B cell (primary cell): ENCODE results near the gene CACNG7. TPM values are rescaled to one million over a fixed set of nuclear protein-coding genes. Genes with fewer than 3 reads are reported as not detected.

ENCODE experiments used
- ATAC-seq: fragments of 200-7000 bp; cut with Tn5 transposase; one replicate; pipeline ENCODE4 v1.10.0; 2021; ENCODE audit warnings: low read depth, mild to moderate bottlenecking, moderate number of reproducible peaks, moderate library complexity
- CTCF ChIA-PET: fragments of 350-600 bp; sonication (Branson Sonifier 250); formaldehyde crosslinking; loops from one replicate; lab custom pipeline; 2021; ENCODE audit warnings: antibody characterized with exemption, inconsistent platforms; lab: Charles Lee
- POLR2A ChIA-PET: fragments of 350-600 bp; sonication (Branson Sonifier 250); formaldehyde crosslinking; loops from one replicate; lab custom pipeline; 2021; ENCODE audit warnings: antibody characterized with exemption; lab: Charles Lee
- DNase-seq: peaks from one replicate; pipeline ENCODE4 v3.0.0; 2013
- H2AFZ ChIP-seq: 2 replicates; pipeline ENCODE4 v1.6.1; 2012; ENCODE audit warnings: mild to moderate bottlenecking, low read depth, low read length; ENCODE audit not compliant: insufficient read depth, poor library complexity, severe bottlenecking
- H3K27ac ChIP-seq, 2 donors: 1 replicate in 1 of 2; 2 replicates in 1 of 2; pipeline ENCODE4 v1.5.1; 2012 to 2013; ENCODE audit warnings: low read length in 2 of 2, mild to moderate bottlenecking in 2 of 2, moderate library complexity in 1 of 2
- H3K27me3 ChIP-seq, 4 experiments: fragments of 200-600 bp in 1 of 4; sonication (generic) in 1 of 4; replicated peaks in 1 of 4; 1 replicate in 2 of 4; 2 replicates in 2 of 4; pipeline versions ENCODE4 v1.6.1 to v1.7.0; 2013 to 2016; ENCODE audit warnings: low read length in 3 of 4, mild to moderate bottlenecking in 2 of 4, mixed read lengths in 1 of 4, moderate library complexity in 1 of 4; ENCODE audit not compliant: insufficient read depth in 4 of 4, control insufficient read depth in 3 of 4; ENCODE audit errors: control extremely low read depth in 1 of 4
- H3K36me3 ChIP-seq, 2 experiments: replicated peaks in 1 of 2; 1 replicate in 1 of 2; 2 replicates in 1 of 2; pipeline versions ENCODE4 v1.6.1 to v1.7.1; 2013; ENCODE audit warnings: low read length in 1 of 2; ENCODE audit not compliant: insufficient read depth in 2 of 2, control insufficient read depth in 1 of 2; ENCODE audit errors: control extremely low read depth in 1 of 2, extremely low read depth in 1 of 2
- H3K4me1 ChIP-seq, 2 donors: fragments of 200-600 bp in 1 of 2; sonication (generic) in 1 of 2; 1 replicate in 1 of 2; 2 replicates in 1 of 2; pipeline versions ENCODE4 v1.5.1 to v1.6.1; 2013 to 2017; ENCODE audit warnings: low read length in 2 of 2; ENCODE audit not compliant: control insufficient read depth in 2 of 2, insufficient read depth in 2 of 2
- H3K4me2 ChIP-seq: replicated peaks from 2 replicates; pipeline ENCODE3; 2012; ENCODE audit warnings: mild to moderate bottlenecking, low read depth, low read length; ENCODE audit not compliant: poor library complexity, severe bottlenecking
- H3K4me3 ChIP-seq, 5 experiments: fragments of 200-600 bp in 1 of 5; sonication (generic) in 1 of 5; 1 replicate in 3 of 5; 2 replicates in 2 of 5; pipeline versions ENCODE4 v1.5.1 to v1.7.0; 2011 to 2016; ENCODE audit warnings: low read length in 4 of 5, mild to moderate bottlenecking in 4 of 5, low read depth in 2 of 5, control low read depth in 1 of 5, moderate library complexity in 1 of 5; ENCODE audit not compliant: insufficient read depth in 1 of 5; ENCODE audit errors: control extremely low read depth in 1 of 5, extremely low read depth in 1 of 5
- H3K79me2 ChIP-seq: fragments of 200-600 bp; sonication (generic); one replicate; pipeline ENCODE4 v1.6.0; 2016; ENCODE audit warnings: low read length; ENCODE audit not compliant: control insufficient read depth, insufficient read depth
- H3K9ac ChIP-seq: fragments of 200-600 bp; sonication (generic); 2 replicates; pipeline ENCODE4 v1.6.1; 2017; ENCODE audit warnings: mild to moderate bottlenecking, low read length, moderate library complexity
- H3K9me3 ChIP-seq, 3 donors: one replicate each; pipeline versions ENCODE4 v1.6.1 to v1.7.1; 2013; ENCODE audit warnings: low read length in 2 of 3; ENCODE audit not compliant: control insufficient read depth in 2 of 3, insufficient read depth in 1 of 3; ENCODE audit errors: control extremely low read depth in 1 of 3
- H4K20me1 ChIP-seq: 2 replicates; pipeline ENCODE4 v1.6.0; 2012; ENCODE audit warnings: mild to moderate bottlenecking, low read length; ENCODE audit not compliant: insufficient read depth, control insufficient read depth, poor library complexity, severe bottlenecking
- H3K27ac Mint-ChIP-seq: one replicate; pipeline ENCODE4 v1.8.0; 2021; ENCODE audit warnings: mixed read lengths
- H3K27me3 Mint-ChIP-seq: one replicate; pipeline ENCODE4 v1.8.0; 2021; ENCODE audit warnings: mixed read lengths
- H3K4me1 Mint-ChIP-seq: one replicate; pipeline ENCODE4 v1.8.0; 2021; ENCODE audit warnings: mixed read lengths
- H3K4me3 Mint-ChIP-seq: one replicate; pipeline ENCODE4 v1.8.0; 2021; ENCODE audit warnings: mixed read lengths
- H3K9me3 Mint-ChIP-seq: one replicate; pipeline ENCODE4 v1.8.0; 2022; ENCODE audit warnings: mixed read lengths; ENCODE audit not compliant: insufficient read depth
- EZH2 ChIP-seq: IDR thresholded peaks from 2 replicates; pipeline ENCODE4 v1.6.1; 2012; ENCODE audit warnings: borderline replicate concordance, low read depth, mild to moderate bottlenecking, moderate library complexity, low read length; ENCODE audit not compliant: insufficient read depth, poor library complexity, severe bottlenecking
- WGBS: methylation state at CpG from one replicate; pipeline ENCODE4 v1.1.5; 2013; ENCODE audit warnings: missing lambda C conversion rate; ENCODE audit not compliant: insufficient coverage; 5-methylcytosine and 5-hydroxymethylcytosine counted together
- intact Hi-C: fragments of 100-400 bp; cut with micrococcal nuclease; formaldehyde crosslinking; loops from one replicate; pipeline ENCODE4 v1.10.0; 2022
- polyA plus RNA-seq: library from polyadenylated mRNA; depleted of rRNA; stranded (reverse); fragments of >200 nt; gene quantifications from 2 replicates; pipeline ENCODE4 v1.2.3, GENCODE V29; 2012
- total RNA-seq, 2 donors: library from RNA; stranded (reverse); fragments of 120-200 nt in 1 of 2; gene quantifications; 1 replicate in 1 of 2; 2 replicates in 1 of 2; pipeline versions ENCODE4 v1.2.3 to v1.2.4, GENCODE V29; 2013 to 2022
- TF ChIP-seq, protein P1 (sequence below): fragments of 200-600 bp; IDR thresholded peaks from one replicate; pipeline ENCODE4 v1.8.0; 2022; ENCODE audit warnings: antibody characterized with exemption, mild to moderate bottlenecking

Gene CACNG7
- total and polyA plus RNA-seq, 2 donors (not counting 1 experiment from before 2014, with no cell fraction given): not detected

- Histone ChIP-seq H3K4me3 (no peak overlapping the region), H4K20me1 (no peaks in the 10 kb centered on the region), H3K79me2 (no peaks in the 10 kb centered on the region), H3K27me3 (peaks cover 0 to 62% (median 23%) of the 10 kb centered on the region in 4 experiments), H3K27ac (no peak overlapping the region), H3K9ac (no peak overlapping the region), H3K4me2 (no peak overlapping the region), H3K9me3 (peaks cover 0 to 24% (median 0%) of the 10 kb centered on the region in 3 donors), H2AFZ (no peak overlapping the region), H3K36me3 (no peaks in the 10 kb centered on the region), H3K4me1 (peaks cover 0 to 3% of the 10 kb centered on the region in 2 donors)
- intact Hi-C loops: no loop called here
- TF ChIP-seq, protein P1, sequence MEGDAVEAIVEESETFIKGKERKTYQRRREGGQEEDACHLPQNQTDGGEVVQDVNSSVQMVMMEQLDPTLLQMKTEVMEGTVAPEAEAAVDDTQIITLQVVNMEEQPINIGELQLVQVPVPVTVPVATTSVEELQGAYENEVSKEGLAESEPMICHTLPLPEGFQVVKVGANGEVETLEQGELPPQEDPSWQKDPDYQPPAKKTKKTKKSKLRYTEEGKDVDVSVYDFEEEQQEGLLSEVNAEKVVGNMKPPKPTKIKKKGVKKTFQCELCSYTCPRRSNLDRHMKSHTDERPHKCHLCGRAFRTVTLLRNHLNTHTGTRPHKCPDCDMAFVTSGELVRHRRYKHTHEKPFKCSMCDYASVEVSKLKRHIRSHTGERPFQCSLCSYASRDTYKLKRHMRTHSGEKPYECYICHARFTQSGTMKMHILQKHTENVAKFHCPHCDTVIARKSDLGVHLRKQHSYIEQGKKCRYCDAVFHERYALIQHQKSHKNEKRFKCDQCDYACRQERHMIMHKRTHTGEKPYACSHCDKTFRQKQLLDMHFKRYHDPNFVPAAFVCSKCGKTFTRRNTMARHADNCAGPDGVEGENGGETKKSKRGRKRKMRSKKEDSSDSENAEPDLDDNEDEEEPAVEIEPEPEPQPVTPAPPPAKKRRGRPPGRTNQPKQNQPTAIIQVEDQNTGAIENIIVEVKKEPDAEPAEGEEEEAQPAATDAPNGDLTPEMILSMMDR: no peak
- no peak for TF ChIP-seq EZH2
- WGBS: 10% methylated on average over 28 of the region's 32 CpGs
- no peak for DNase-seq
- Mint-ChIP-seq H3K9me3 (no peaks in the 10 kb centered on the region), H3K4me1 (no peaks in the 10 kb centered on the region), H3K27me3 (peaks cover 65% of the 10 kb centered on the region), H3K27ac (no peak overlapping the region), H3K4me3 (no peak overlapping the region)
- no peak for ATAC-seq
- POLR2A ChIA-PET: no interaction called here
- CTCF ChIA-PET: no interaction called here
Observed at GRCh38 chr19:53961523-53962356, 52.7 kb downstream of the CACNG7 start.

DNA sequence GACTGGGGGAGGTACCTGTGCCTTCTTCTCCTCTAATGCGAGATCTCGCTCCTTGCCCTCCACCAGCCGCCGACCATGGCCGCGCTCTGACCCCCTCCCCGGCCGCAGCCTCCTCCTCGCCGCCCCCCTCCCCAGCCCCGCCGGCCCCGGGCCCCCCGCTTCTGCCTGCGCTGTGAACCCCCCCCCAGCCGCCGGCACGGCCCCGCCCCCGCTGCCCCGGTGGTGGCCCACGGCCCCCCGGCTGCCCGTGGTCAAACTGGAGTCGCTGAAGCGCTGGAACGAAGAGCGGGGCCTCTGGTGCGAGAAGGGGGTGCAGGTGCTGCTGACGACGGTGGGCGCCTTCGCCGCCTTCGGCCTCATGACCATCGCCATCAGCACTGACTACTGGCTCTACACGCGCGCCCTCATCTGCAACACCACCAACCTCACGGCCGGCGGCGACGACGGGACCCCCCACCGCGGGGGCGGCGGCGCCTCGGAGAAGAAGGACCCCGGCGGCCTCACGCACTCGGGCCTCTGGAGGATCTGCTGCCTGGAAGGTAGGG is 53.9 kb downstream of the CACNG7 start, which contains the start of gene CACNG8:
TSS of gene CACNG8 (plus strand) at position 51 of the 545 bp plus-strand sequence.
- peaks cover 0 to 60% (median 18%) of the 10 kb centered on the region in 4 experiments for H3K27me3 ChIP-seq
- ChIA-PET POLR2A (no interaction called here), CTCF (no interaction called here)
- no peak within 1 kb of the TSS for H3K9ac ChIP-seq
- H3K9me3 Mint-ChIP-seq: no peaks in the 10 kb centered on the region
- no peaks in the 10 kb centered on the region for H3K36me3 ChIP-seq
- no peak within 1 kb of the TSS for H3K4me2 ChIP-seq
- H3K4me3 Mint-ChIP-seq: no peak within 1 kb of the TSS
- ATAC-seq (no peak), DNase-seq (no peak)
- TF ChIP-seq, protein P1: no peak
- no peak for TF ChIP-seq EZH2
- H3K4me3 ChIP-seq: no peak within 1 kb of the TSS
- H4K20me1 ChIP-seq: no peaks in the 10 kb centered on the region
- peaks cover 0 to 3% of the 10 kb centered on the region in 2 donors for H3K4me1 ChIP-seq
- no peaks in the 10 kb centered on the region for H3K79me2 ChIP-seq
- intact Hi-C loops: no loop called here
- H3K27ac Mint-ChIP-seq: no peak within 1 kb of the TSS
- H3K27ac ChIP-seq: no peak within 1 kb of the TSS
- H3K4me1 Mint-ChIP-seq: no peaks in the 10 kb centered on the region
- 5% methylated on average over 41 of the region's 55 CpGs for WGBS
- peaks cover 0 to 23% (median 0%) of the 10 kb centered on the region in 3 donors for H3K9me3 ChIP-seq
- H3K27me3 Mint-ChIP-seq: peaks cover 61% of the 10 kb centered on the region
- H2AFZ ChIP-seq: no peak within 1 kb of the TSS
